ENCODE results near the gene ADGRG3.
A peak's percentile ranks its signal among the peaks of the same experiment; 100 is the strongest.
"Not testable (repeated sequence)": the region's sequence is repeated elsewhere in the genome, so short reads cannot be mapped to it uniquely, and the experiment has no call there.

ADGRG3 gene

GRCh38 chr16:57663917-57664661 lies 4.0 kb upstream of the ADGRG3 start:
- DNase-seq = no peak

- no peak for DNase-seq
These were observed 3.5 kb upstream of the ADGRG3 start for GRCh38 chr16:57664662-57665025.

- no peak for DNase-seq
These were observed 2.6 kb upstream of the ADGRG3 start for GRCh38 chr16:57665541-57665940.

GRCh38 chr16:57666353-57667047 lies 1.6 kb upstream of the ADGRG3 start:
- DNase-seq = no peak

- DNase-seq = no peak
These were observed 1.0 kb upstream of the ADGRG3 start for GRCh38 chr16:57667048-57667525.

GRCh38 chr16:57667526-57668262 lies 412 bp upstream of the ADGRG3 start:
- peak; percentile 93 for DNase-seq

- DNase-seq = no peak
These were observed 747 bp downstream of the ADGRG3 start for GRCh38 chr16:57668630-57669475.

- no peak for DNase-seq
These were observed 1.5 kb downstream of the ADGRG3 start for GRCh38 chr16:57669476-57670162.

GRCh38 chr16:57670196-57670595 lies 2.1 kb downstream of the ADGRG3 start:
- DNase-seq = no peak

GRCh38 chr16:57671451-57671850 lies 3.3 kb downstream of the ADGRG3 start:
- not testable (repeated sequence) for DNase-seq

- DNase-seq = no peak
These were observed 4.3 kb downstream of the ADGRG3 start for GRCh38 chr16:57672416-57672815.

GRCh38 chr16:57672824-57673223 lies 4.7 kb downstream of the ADGRG3 start:
- no peak for DNase-seq

- peak in 1 of 3 donors; percentile 26 for DNase-seq
These were observed 7.8 kb downstream of the ADGRG3 start for GRCh38 chr16:57675741-57676551.

GRCh38 chr16:57676553-57677085 lies 8.5 kb downstream of the ADGRG3 start:
- DNase-seq = no peak

- no peak for DNase-seq
These were observed 9.7 kb downstream of the ADGRG3 start for GRCh38 chr16:57677622-57678369.

- no peak for DNase-seq
These were observed 10.9 kb downstream of the ADGRG3 start for GRCh38 chr16:57679016-57679415.

GRCh38 chr16:57679767-57680482 lies 11.8 kb downstream of the ADGRG3 start:
- no peak for DNase-seq

GRCh38 chr16:57680842-57681375 lies 12.8 kb downstream of the ADGRG3 start:
- no peak for DNase-seq

Data from suppressor macrophage treated with lipopolysaccharide for 1 hour (primary cell).